ENCODE data around the gene PDSS2.

DNA sequence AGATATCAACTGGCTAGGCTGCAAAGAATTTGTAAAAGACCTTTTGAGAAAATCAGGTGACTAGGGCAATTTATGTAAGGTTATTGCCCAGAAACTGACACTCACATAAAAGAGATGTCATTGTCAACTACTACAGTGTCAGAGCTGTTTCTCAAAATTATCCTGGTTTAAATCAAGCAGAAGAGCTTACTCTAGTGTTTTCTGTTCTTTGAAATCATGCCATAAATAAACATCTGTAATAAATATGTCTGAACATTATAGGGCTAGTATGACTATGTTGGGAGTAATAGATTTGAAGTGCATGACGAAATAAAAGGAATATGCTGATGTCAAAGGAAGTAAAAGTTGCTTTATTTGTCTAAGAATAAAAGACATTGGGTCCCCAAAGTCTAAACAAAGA is 11.0 kb upstream of the PDSS2 start:
- TF ChIP-seq, protein P1, sequence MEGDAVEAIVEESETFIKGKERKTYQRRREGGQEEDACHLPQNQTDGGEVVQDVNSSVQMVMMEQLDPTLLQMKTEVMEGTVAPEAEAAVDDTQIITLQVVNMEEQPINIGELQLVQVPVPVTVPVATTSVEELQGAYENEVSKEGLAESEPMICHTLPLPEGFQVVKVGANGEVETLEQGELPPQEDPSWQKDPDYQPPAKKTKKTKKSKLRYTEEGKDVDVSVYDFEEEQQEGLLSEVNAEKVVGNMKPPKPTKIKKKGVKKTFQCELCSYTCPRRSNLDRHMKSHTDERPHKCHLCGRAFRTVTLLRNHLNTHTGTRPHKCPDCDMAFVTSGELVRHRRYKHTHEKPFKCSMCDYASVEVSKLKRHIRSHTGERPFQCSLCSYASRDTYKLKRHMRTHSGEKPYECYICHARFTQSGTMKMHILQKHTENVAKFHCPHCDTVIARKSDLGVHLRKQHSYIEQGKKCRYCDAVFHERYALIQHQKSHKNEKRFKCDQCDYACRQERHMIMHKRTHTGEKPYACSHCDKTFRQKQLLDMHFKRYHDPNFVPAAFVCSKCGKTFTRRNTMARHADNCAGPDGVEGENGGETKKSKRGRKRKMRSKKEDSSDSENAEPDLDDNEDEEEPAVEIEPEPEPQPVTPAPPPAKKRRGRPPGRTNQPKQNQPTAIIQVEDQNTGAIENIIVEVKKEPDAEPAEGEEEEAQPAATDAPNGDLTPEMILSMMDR (conservative IDR thresholded peaks at IDR 0.05; ENCODE audit: low read depth, low read length) = no peak
- no peak for TF ChIP-seq EZH2 (IDR thresholded peaks at IDR 0.05; ENCODE audit: borderline replicate concordance, low read depth, low read length, poor library complexity, severe bottlenecking)
